B cell (primary cell): ENCODE data around the gene SLC5A10. TPM values are rescaled to one million over a fixed set of nuclear protein-coding genes. Genes with fewer than 3 reads are reported as not detected.

Experiments
- ATAC-seq: fragments of 200-7000 bp; cut with Tn5 transposase; one replicate; pipeline ENCODE4 v1.10.0; 2021; ENCODE audit warnings: low read depth, mild to moderate bottlenecking, moderate number of reproducible peaks, moderate library complexity
- CTCF ChIA-PET: fragments of 350-600 bp; sonication (Branson Sonifier 250); formaldehyde crosslinking; loops from one replicate; lab custom pipeline; 2021; ENCODE audit warnings: antibody characterized with exemption, inconsistent platforms; lab: Charles Lee
- POLR2A ChIA-PET: fragments of 350-600 bp; sonication (Branson Sonifier 250); formaldehyde crosslinking; loops from one replicate; lab custom pipeline; 2021; ENCODE audit warnings: antibody characterized with exemption; lab: Charles Lee
- DNase-seq: peaks from one replicate; pipeline ENCODE4 v3.0.0; 2013
- H2AFZ ChIP-seq: 2 replicates; pipeline ENCODE4 v1.6.1; 2012; ENCODE audit warnings: mild to moderate bottlenecking, low read depth, low read length; ENCODE audit not compliant: insufficient read depth, poor library complexity, severe bottlenecking
- H3K27ac ChIP-seq, 2 donors: 1 replicate in 1 of 2; 2 replicates in 1 of 2; pipeline ENCODE4 v1.5.1; 2012 to 2013; ENCODE audit warnings: low read length in 2 of 2, mild to moderate bottlenecking in 2 of 2, moderate library complexity in 1 of 2
- H3K27me3 ChIP-seq, 4 experiments: fragments of 200-600 bp in 1 of 4; sonication (generic) in 1 of 4; replicated peaks in 1 of 4; 1 replicate in 2 of 4; 2 replicates in 2 of 4; pipeline versions ENCODE4 v1.6.1 to v1.7.0; 2013 to 2016; ENCODE audit warnings: low read length in 3 of 4, mild to moderate bottlenecking in 2 of 4, mixed read lengths in 1 of 4, moderate library complexity in 1 of 4; ENCODE audit not compliant: insufficient read depth in 4 of 4, control insufficient read depth in 3 of 4; ENCODE audit errors: control extremely low read depth in 1 of 4
- H3K36me3 ChIP-seq, 2 experiments: replicated peaks in 1 of 2; 1 replicate in 1 of 2; 2 replicates in 1 of 2; pipeline versions ENCODE4 v1.6.1 to v1.7.1; 2013; ENCODE audit warnings: low read length in 1 of 2; ENCODE audit not compliant: insufficient read depth in 2 of 2, control insufficient read depth in 1 of 2; ENCODE audit errors: control extremely low read depth in 1 of 2, extremely low read depth in 1 of 2
- H3K4me1 ChIP-seq, 2 donors: fragments of 200-600 bp in 1 of 2; sonication (generic) in 1 of 2; 1 replicate in 1 of 2; 2 replicates in 1 of 2; pipeline versions ENCODE4 v1.5.1 to v1.6.1; 2013 to 2017; ENCODE audit warnings: low read length in 2 of 2; ENCODE audit not compliant: control insufficient read depth in 2 of 2, insufficient read depth in 2 of 2
- H3K4me2 ChIP-seq: replicated peaks from 2 replicates; pipeline ENCODE3; 2012; ENCODE audit warnings: mild to moderate bottlenecking, low read depth, low read length; ENCODE audit not compliant: poor library complexity, severe bottlenecking
- H3K4me3 ChIP-seq, 5 experiments: fragments of 200-600 bp in 1 of 5; sonication (generic) in 1 of 5; 1 replicate in 3 of 5; 2 replicates in 2 of 5; pipeline versions ENCODE4 v1.5.1 to v1.7.0; 2011 to 2016; ENCODE audit warnings: low read length in 4 of 5, mild to moderate bottlenecking in 4 of 5, low read depth in 2 of 5, control low read depth in 1 of 5, moderate library complexity in 1 of 5; ENCODE audit not compliant: insufficient read depth in 1 of 5; ENCODE audit errors: control extremely low read depth in 1 of 5, extremely low read depth in 1 of 5
- H3K79me2 ChIP-seq: fragments of 200-600 bp; sonication (generic); one replicate; pipeline ENCODE4 v1.6.0; 2016; ENCODE audit warnings: low read length; ENCODE audit not compliant: control insufficient read depth, insufficient read depth
- H3K9ac ChIP-seq: fragments of 200-600 bp; sonication (generic); 2 replicates; pipeline ENCODE4 v1.6.1; 2017; ENCODE audit warnings: mild to moderate bottlenecking, low read length, moderate library complexity
- H3K9me3 ChIP-seq, 3 donors: one replicate each; pipeline versions ENCODE4 v1.6.1 to v1.7.1; 2013; ENCODE audit warnings: low read length in 2 of 3; ENCODE audit not compliant: control insufficient read depth in 2 of 3, insufficient read depth in 1 of 3; ENCODE audit errors: control extremely low read depth in 1 of 3
- H4K20me1 ChIP-seq: 2 replicates; pipeline ENCODE4 v1.6.0; 2012; ENCODE audit warnings: mild to moderate bottlenecking, low read length; ENCODE audit not compliant: insufficient read depth, control insufficient read depth, poor library complexity, severe bottlenecking
- H3K27ac Mint-ChIP-seq: one replicate; pipeline ENCODE4 v1.8.0; 2021; ENCODE audit warnings: mixed read lengths
- H3K27me3 Mint-ChIP-seq: one replicate; pipeline ENCODE4 v1.8.0; 2021; ENCODE audit warnings: mixed read lengths
- H3K4me1 Mint-ChIP-seq: one replicate; pipeline ENCODE4 v1.8.0; 2021; ENCODE audit warnings: mixed read lengths
- H3K4me3 Mint-ChIP-seq: one replicate; pipeline ENCODE4 v1.8.0; 2021; ENCODE audit warnings: mixed read lengths
- H3K9me3 Mint-ChIP-seq: one replicate; pipeline ENCODE4 v1.8.0; 2022; ENCODE audit warnings: mixed read lengths; ENCODE audit not compliant: insufficient read depth
- EZH2 ChIP-seq: IDR thresholded peaks from 2 replicates; pipeline ENCODE4 v1.6.1; 2012; ENCODE audit warnings: borderline replicate concordance, low read depth, mild to moderate bottlenecking, moderate library complexity, low read length; ENCODE audit not compliant: insufficient read depth, poor library complexity, severe bottlenecking
- WGBS: methylation state at CpG from one replicate; pipeline ENCODE4 v1.1.5; 2013; ENCODE audit warnings: missing lambda C conversion rate; ENCODE audit not compliant: insufficient coverage; 5-methylcytosine and 5-hydroxymethylcytosine counted together
- intact Hi-C: fragments of 100-400 bp; cut with micrococcal nuclease; formaldehyde crosslinking; loops from one replicate; pipeline ENCODE4 v1.10.0; 2022
- polyA plus RNA-seq: library from polyadenylated mRNA; depleted of rRNA; stranded (reverse); fragments of >200 nt; gene quantifications from 2 replicates; pipeline ENCODE4 v1.2.3, GENCODE V29; 2012
- total RNA-seq, 2 donors: library from RNA; stranded (reverse); fragments of 120-200 nt in 1 of 2; gene quantifications; 1 replicate in 1 of 2; 2 replicates in 1 of 2; pipeline versions ENCODE4 v1.2.3 to v1.2.4, GENCODE V29; 2013 to 2022
- TF ChIP-seq, protein P1 (sequence below): fragments of 200-600 bp; IDR thresholded peaks from one replicate; pipeline ENCODE4 v1.8.0; 2022; ENCODE audit warnings: antibody characterized with exemption, mild to moderate bottlenecking

Gene SLC5A10
- total and polyA plus RNA-seq, 2 donors (not counting 1 experiment from before 2014, with no cell fraction given), result not detected

DNA sequence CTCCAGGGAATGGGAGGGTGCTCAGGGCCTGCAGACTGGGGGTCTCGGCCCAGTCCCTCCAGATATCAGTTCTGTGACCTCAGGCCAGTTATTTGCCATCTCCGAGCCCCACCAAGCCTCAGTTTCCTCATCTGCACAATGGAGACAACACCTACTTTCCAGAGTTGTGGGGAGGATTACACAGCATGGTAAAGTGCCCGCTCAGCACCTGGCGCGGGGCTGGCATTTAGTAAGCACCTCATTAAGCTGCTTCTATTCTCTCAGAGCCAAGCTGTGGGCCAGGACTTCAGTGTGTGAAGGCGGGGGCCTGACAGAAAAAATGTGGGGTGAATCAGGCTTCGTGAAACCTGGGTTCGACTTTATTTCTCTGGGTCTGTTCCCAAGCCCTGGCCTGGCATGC lies 47.4 kb downstream of the SLC5A10 start:
- no peak overlapping the region for H3K9ac ChIP-seq
- peaks cover 13% of the 10 kb centered on the region for H3K79me2 ChIP-seq
- H3K36me3 ChIP-seq, result peaks cover 0 to 11% of the 10 kb centered on the region in 2 experiments
- POLR2A ChIA-PET, result no interaction called here
- peaks cover 49% of the 10 kb centered on the region for H4K20me1 ChIP-seq
- H3K9me3 ChIP-seq, result peaks cover 2 to 10% (median 4%) of the 10 kb centered on the region in 3 donors
- no peak overlapping the region for H3K4me2 ChIP-seq
- TF ChIP-seq, protein P1, sequence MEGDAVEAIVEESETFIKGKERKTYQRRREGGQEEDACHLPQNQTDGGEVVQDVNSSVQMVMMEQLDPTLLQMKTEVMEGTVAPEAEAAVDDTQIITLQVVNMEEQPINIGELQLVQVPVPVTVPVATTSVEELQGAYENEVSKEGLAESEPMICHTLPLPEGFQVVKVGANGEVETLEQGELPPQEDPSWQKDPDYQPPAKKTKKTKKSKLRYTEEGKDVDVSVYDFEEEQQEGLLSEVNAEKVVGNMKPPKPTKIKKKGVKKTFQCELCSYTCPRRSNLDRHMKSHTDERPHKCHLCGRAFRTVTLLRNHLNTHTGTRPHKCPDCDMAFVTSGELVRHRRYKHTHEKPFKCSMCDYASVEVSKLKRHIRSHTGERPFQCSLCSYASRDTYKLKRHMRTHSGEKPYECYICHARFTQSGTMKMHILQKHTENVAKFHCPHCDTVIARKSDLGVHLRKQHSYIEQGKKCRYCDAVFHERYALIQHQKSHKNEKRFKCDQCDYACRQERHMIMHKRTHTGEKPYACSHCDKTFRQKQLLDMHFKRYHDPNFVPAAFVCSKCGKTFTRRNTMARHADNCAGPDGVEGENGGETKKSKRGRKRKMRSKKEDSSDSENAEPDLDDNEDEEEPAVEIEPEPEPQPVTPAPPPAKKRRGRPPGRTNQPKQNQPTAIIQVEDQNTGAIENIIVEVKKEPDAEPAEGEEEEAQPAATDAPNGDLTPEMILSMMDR, result no peak
- TF ChIP-seq EZH2, result no peak
- no peaks in the 10 kb centered on the region for H3K27me3 ChIP-seq
- Mint-ChIP-seq H3K27ac (no peak overlapping the region), H3K4me3 (no peak overlapping the region), H3K9me3 (no peaks in the 10 kb centered on the region), H3K4me1 (peaks cover 30% of the 10 kb centered on the region), H3K27me3 (no peaks in the 10 kb centered on the region)
- DNase-seq (no peak), ATAC-seq (no peak)
- H2AFZ ChIP-seq, result no peak overlapping the region
- H3K27ac ChIP-seq, result no peak overlapping the region
- CTCF ChIA-PET, result no interaction called here
- H3K4me1 ChIP-seq, result peaks cover 24 to 31% of the 10 kb centered on the region in 2 donors
- H3K4me3 ChIP-seq, result no peak overlapping the region
- WGBS, result 98% methylated on average over 5 of the region's 8 CpGs
- intact Hi-C loops, result no loop called here

GRCh38 chr17:18999911-19000310 lies 47.9 kb downstream of the SLC5A10 start:
- Histone ChIP-seq H3K9ac (no peak overlapping the region), H3K9me3 (peaks cover 2 to 10% (median 4%) of the 10 kb centered on the region in 3 donors), H3K27me3 (no peaks in the 10 kb centered on the region), H3K27ac (no peak overlapping the region), H4K20me1 (peaks cover 47% of the 10 kb centered on the region), H3K4me3 (no peak overlapping the region), H3K79me2 (peaks cover 13% of the 10 kb centered on the region), H3K36me3 (peaks cover 0 to 11% of the 10 kb centered on the region in 2 experiments), H3K4me2 (no peak overlapping the region), H2AFZ (no peak overlapping the region), H3K4me1 (peaks cover 24 to 33% of the 10 kb centered on the region in 2 donors)
- Mint-ChIP-seq H3K4me3 (no peak overlapping the region), H3K4me1 (peaks cover 32% of the 10 kb centered on the region), H3K27me3 (no peaks in the 10 kb centered on the region), H3K27ac (no peak overlapping the region), H3K9me3 (no peaks in the 10 kb centered on the region)
- ChIA-PET CTCF (no interaction called here), POLR2A (no interaction called here)
- TF ChIP-seq EZH2, result no peak
- TF ChIP-seq, protein P1, result no peak
- DNase-seq (no peak), ATAC-seq (no peak)
- WGBS, result 100% methylated on average over 6 of the region's 6 CpGs
- intact Hi-C loops, result no loop called here
